ENCODE measurements around the gene RFTN1.

- TF ChIP-seq CTCF (IDR thresholded peaks at IDR 0.05; ENCODE audit: control extremely low read depth in 1 of 3, insufficient read depth in 1 of 3, low read depth in 1 of 3, low read length in 3 of 3) (no peak), KDM5A (IDR thresholded peaks at IDR 0.05; ENCODE audit: low read length) (no peak), YY1 (IDR thresholded peaks at IDR 0.05; ENCODE audit: low read depth, low read length) (no peak), POLR2A (IDR thresholded peaks at IDR 0.05; ENCODE audit: control extremely low read depth in 1 of 2, low read depth in 2 of 2, low read length in 2 of 2) (no peak), BACH1 (IDR thresholded peaks at IDR 0.05; ENCODE audit: low read length) (no peak), TBP (IDR thresholded peaks at IDR 0.05; ENCODE audit: low read depth, low read length) (no peak), ASH2L (IDR thresholded peaks at IDR 0.05; ENCODE audit: low read length) (no peak)
Measured at GRCh38 chr3:16463119-16463518, 50.4 kb downstream of the RFTN1 start.

Data from H1 (cell line).